Hematopoietic multipotent progenitor cell treated with erythropoietin and hydrocortisone succinate and interleukin-3 and kit ligand, for 6 days (in vitro differentiated cells): ENCODE data around the gene FAM110C.
"Not testable (repeated sequence)": the region's sequence is repeated elsewhere in the genome, so short reads cannot be mapped to it uniquely, and the experiment has no call there.

Source experiments
- DNase-seq: peaks from one replicate; pipeline ENCODE4 v3.0.0-alpha.2; 2015

Gene FAM110C, protein sequence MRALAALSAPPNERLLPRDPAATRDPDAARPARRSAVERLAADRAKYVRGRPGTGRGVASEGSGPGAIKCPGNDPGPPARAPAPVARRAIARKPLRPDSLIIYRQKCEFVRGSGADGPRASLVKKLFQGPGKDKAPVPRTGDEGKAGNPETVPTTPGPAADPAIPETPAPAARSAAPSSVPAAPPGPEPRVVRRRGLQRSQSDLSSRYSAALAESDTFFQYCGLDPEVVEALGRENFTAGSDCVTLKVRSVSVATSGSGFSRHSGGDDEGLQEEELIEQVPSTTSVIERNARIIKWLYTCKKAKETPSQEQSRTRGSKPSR

DNA sequence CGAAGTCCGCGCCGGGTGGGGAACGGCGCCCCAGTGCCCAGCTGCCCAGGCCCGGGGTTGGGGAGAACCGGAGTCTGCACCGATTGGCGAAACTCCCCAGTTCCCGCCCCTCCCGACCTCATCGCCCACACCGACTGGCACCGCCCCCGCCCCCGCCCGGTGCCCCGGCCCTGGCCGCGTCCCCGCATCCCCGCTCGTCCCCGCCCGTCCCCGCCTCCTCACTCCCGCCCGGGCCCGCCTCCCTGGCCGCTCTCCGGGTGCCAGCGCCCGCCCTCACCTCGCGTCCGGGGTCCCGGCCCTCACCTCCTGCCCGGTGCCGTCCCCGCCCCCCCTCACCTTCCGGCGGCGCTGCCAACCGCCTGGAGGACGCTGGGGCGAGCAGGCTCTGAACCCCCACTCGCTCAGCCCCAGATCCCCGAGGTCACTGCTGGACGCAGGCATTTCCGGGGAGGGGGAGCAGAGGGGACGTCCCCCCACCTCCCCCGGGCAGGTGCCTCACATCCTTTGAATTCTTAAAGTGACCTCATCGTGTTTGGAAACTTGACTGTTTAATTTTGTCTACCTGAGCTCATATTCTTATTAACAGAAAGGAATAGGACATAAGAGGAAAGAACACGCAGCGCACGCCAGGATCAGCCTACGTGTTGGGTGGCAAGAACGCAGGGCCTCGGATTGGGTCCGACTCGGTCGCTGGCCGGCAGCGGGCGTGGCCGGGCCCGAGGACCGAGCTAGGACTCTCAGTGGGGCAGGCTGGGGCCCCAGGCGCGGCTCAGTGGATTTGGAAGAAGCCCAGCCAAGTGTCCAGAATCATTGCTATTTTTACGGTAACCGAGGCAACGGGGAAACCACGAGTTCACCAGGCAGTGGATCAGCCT, at the start of gene FAM110C:
FAM110C (minus strand) TSS at position 35 of the 875 bp plus-strand sequence. CDS start 120 bp downstream, outside the sequence.
- DNase-seq: no peak

DNA sequence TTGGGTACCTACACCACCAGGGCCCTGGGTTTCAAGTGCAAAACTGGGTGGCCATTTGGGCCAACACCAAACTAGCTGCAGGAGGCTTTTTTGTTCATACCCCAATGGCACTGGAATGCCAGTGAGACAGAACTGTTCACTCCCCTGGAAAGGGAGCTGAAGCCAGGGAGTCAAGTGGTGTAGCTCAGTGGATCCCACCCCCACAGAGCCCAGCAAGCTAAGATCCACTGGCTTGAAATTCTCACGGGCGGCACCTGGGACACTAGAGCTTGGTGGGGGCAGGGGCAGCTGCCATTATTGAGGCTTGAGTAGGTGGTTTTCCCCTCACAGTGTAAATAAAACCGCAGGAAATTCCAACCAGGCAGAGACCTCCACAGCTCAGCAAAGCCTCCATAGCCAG, 46.0 kb upstream of the FAM110C start:
- no peak for DNase-seq

DNA sequence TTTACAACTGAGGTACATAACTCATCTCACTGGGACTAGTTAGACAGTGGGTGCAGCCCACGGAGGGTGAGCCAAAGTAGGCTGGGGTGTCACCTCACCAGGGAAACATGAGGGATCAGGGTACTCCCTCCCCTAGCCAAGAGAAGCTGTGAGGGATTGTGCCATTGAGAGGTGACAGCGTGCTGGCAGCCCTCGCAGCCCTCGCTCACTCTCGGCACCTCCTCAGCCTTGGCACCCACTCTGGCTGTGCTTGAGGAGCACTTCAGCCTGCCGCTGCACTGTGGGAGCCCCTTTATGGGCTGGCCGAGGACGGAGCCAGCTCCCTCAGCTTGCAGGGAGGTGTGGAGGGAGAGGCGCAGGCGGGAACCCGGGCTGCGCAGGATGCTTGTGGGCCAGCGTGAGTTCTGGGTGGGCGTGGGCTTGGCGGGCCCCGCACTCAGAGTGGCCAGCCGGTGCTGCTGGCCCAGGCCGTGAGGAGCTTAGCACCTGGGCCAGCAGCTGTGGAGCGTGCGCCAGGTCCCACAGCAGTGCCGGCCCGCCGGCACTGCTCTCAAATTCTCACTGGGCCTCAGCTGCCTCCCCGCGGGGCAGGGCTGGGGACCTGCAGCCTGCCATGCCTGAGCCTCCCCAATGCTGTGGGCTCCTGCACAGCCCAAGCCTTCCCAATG, 44.5 kb upstream of the FAM110C start:
- no peak for DNase-seq

DNA sequence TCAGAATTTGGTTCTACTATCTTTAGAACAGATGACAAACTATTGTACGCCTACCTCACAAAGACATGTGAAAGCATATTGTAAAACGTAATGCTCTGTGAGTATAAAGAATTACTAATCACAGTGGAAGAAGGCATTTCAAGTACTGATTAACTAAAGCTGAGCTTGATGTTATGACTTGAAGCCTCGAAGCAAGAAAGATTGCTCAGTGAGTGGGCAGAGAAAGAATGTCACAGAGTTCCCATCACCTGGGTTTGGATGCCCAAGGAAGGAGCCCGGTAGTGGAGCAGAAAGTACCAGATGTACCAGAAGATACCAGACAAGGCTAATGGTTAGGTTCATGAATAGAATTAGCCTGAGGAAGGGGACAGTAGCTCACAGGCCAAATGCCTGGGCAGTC, 39.5 kb upstream of the FAM110C start:
- no peak for DNase-seq

DNA sequence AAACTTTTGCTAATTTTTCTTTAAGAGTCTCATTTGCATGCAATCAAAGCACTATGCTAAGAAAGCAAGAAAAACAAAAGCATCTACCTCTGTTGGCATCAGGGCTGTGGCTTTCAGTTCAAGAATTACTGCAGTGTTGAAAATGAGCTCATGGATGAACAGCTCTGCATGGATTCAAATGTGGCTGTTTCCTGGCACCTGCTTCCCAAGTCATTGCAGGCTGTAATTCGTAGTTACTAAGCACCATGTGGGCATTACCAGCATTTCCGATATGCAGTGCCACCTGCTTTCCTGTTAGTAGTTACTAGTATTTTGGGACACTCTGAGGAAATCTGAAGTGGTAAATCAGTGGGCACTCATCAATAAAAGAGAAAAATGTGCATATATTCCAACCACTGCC, 37.8 kb upstream of the FAM110C start:
- no peak for DNase-seq

DNA sequence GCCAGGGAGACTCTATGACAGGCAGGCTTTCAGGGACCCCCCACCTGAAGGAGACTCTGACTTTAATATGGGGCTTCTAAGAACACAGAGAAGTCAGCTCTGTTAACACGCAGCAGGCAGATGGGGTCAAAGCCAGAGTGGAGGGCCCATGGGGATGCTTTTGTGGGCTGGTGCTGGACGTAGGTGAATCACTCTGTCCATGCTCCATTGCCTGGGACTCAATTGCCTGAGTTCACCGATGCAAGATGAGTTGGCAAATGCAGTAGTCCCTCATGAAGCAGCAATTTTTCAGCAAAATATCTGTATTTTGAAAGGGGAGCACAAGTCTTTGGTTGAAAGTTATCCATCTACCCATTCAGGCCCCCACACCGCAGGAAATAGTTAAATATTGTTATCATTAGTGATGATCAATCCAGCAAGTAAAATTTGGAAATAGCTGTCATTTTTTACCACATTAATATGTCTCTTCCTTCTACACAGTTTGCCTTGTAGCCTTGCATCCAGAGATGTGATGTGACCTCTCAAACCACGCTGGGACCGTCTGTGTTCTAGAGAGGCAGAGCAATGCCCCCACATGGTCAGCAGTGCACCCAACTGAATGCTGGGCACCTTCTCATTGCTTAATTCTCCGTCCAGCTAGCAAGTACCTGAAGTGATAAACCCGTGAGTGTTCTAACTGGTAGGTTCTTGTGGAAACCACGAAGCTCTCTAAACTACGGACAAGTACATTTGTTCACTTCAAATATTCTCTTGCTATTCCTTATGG, 34.8 kb upstream of the FAM110C start:
- DNase-seq: no peak

DNA sequence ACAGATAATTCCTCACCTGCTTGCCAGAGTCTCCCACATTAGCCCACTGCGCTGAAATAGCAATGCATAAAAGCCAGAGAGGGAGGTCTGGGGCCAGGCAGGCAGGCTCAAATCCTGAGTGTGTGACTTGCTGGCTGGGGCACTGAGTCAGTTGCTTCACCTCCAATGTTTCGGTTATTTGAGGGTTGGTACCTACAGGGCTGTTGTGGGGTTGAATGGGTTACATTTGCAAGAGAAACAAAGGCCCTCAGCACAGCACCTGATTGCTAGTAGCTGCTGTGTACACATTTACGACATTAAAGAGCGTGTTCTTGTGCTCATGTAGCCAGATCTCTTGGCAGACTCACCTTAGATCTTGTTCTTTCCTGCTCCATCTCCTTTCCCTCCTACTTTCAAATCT, 34.1 kb upstream of the FAM110C start:
- DNase-seq: no peak

DNA sequence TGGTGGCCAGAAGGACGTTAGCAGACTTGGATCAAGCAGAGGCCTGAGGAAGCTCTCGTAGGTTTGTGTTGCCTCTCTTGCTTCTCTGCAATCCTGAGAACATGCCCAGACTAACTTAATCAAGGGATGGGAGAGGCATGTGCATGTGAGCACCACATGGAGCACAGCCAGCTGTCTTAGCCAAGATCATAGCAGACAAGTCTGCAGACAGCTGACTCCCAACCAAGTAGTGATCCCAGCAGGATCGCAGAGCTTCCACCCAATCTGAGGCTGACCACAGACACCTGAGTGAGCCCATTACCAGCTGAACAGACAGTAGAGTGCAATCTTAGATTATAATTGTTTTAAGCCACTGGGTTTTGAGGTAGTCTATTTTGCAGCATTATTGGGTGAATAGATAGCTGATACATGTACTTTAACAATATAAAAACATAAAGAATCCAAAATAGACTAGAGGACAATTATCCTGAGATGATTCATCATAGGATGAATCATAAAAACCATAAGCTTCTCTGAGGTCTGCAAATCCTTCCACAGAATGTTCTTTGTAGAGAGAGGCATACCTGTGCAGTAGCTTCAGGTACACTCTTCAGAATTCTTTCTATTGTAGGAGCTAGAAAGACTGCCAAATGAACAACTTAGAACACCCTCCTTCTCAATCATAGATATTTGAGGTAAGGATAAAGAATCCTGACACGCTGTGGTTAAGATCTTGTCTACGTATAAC, 25.2 kb upstream of the FAM110C start:
- DNase-seq: no peak

DNA sequence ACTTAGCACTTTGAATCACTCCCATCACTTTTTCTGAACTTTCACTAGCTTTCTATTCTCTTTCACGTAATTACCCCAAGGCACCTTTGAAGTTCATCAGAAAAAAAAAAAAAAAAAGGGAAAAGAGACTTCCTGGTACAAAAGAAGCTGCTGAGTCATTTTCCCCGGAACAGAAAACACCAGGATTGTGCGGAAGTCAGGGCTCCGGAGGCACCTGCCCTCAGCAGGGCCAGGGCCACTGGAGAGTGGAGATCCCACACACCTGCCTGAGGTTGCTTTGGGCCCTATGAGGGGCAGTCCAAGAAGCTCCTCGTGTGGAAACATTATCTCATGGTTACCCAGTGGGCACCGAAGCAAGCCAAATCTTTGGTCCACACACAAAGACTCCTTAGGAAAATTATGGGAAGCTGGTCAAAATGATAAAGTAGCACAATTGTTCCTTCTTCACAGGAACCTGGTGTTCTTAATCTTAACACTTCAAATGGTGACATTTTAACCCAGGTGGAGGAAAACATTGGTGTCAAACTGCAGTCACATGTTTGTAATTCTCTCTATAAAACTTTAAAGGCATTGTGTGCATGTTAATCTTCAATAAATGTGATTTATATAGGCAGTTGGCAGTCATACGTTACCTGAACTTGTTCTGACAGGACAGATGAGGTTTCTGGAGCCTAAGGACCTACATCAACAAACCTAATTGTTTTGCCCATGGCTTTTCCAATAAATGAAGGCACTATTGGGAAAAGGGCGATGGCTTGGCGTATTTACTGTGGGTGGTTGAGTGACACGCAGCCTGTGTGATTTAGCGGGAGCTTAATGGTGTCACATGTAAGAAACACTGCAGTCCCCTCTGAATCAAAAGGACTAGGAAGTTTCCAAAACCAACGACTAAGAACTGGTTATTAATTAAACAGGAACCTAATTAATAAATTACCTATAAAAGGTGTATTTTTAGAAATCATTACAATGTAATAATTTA, 23.4 kb upstream of the FAM110C start:
- DNase-seq: no peak

DNA sequence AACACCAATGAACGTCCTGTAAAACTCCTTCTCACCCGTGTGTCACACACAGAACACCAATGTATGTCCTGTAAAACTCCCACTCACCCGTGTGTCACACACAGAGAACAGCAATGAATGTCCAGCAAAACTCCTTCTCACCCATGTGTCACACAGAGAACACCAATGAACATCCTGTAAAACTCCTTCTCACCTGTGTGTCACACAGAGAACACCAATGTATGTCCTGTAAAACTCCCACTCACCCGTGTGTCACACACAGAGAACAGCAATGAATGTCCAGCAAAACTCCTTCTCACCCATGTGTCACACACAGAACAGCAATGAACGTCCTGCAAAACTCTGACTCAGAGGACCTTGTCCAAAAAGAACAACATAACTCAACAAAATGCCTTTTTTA, 22.3 kb upstream of the FAM110C start:
- not testable (repeated sequence) for DNase-seq

DNA sequence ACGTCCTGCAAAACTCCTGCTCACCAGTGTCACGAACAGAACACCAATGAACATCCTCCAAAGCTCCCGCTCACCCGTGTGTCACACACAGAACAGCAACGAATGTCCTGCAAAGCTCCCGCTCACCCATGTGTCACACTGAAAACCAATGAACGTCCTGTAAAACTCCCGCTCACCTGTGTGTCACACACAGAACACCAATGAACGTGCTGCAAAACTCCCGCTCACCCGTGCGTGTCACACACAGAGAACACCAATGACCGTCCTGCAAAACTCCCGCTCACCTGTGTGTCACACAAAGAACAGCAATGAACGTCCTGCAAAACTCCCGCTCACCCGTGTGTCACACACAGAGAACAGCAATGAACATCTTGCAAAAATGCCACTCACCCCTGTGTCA, 20.5 kb upstream of the FAM110C start:
- DNase-seq: no peak

DNA sequence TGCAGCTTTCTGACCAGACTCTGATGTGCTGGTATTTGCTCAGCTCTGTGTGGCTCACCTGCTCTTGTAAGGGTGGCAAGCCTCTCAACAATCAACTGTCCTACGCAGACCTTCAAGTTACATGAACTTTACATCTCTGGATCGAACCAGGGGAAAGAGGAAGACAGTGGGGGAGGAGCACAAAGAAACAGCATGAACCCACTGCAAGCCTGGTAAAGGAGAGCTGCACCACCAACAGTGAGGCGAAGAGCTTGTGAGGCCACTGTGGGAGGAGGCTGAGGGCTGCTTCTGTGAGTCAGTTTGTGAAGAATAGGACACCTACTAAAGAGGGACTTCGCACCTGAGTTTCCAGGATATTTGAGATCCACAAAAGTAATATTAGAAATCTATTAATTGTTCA, 18.8 kb upstream of the FAM110C start:
- DNase-seq: no peak

DNA sequence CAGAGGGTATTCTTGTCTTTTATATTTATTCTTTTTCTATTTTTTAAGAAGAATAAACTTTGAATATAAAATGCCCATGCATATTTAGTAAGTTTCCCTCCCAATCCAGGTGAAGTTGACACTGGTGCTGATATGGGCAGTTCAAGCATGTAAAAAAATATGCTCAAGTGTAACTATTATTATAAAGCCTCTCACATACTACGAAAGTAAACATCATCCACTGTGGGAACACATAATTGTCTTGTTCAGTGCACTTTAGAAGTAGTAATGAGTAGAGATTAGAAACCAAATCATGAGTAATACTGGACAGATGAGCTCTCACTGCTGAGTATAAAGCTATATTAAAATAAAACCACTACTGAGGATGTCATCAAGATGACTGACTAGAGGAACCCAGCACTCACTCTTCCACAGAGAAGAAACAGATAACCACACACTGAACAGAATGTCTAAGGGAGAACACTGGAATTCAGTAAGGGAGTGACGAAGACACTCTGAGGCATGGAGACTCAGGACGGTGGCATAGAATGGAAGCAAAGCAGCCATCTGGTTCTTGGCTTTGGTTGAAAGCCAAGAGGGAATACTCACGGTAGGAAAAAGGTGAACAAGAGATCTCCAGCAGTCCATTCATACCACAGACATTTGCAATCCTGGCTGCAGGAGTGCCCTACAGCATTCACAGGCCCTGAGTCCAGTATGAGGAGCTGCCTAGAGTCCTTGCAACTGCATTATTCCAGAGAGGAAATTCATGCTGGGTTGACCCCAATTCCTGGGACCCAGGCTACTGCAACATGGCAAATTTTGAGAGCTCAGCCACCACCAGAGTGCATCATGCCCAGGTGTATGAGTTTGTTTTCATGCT, 9.5 kb upstream of the FAM110C start:
- no peak for DNase-seq

DNA sequence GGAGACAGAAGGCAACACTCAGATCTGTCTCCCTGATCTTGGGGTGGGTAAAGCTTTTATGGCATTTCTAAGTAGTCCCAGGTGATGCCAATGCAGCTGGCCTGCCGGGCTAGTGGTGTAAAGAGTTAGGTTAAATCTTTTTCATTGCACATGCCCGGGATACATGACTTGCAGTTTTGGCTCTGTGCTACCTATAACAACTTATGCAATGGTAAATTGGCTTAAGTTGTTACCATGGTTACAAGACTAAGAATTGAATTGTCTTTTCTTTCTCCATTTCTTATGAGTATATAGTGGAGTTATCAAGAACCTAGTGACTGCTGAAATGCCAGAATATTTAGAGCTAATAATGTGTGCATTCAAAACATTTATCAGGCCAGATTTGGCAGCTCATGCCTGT, 5.3 kb upstream of the FAM110C start:
- DNase-seq: no peak

DNA sequence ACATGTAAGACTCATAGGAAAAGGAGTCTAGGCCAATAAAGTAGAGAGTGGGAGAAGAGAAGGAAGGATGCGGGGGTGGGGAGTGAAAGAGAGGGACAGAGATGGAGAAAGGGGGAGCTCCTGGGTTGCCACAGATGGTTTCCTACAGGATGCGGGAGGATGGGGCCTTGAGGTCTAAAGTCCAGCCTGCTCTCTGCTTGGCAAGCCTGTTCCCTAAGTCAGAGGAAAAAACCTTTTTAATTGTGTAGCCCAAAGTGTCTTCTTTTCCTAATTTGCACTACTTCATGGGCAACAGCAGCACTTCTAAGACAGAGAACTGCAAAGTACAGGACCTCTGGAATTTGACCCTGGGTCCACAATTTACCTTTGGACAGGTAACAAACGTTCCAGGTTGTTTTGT, 1.4 kb upstream of the FAM110C start:
- no peak for DNase-seq

DNA sequence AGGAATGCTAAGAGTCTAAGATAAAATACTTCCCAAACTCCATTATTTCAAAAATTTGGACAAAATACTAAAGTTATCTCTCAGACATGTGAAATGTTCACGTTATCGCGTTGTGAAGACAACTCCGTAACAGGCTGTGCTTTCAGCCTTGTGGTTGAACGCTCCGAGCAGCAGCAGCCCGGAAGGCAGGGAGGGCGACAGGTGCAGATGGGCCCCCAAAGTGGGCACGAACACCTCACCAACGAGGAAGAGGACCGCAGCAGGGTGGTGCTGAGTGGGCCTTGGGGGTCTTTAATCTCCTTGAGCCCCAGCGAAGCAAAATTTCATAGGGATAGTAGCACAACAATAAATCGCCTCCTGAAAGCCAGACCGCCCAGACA, 1.0 kb upstream of the FAM110C start:
- no peak for DNase-seq

DNA sequence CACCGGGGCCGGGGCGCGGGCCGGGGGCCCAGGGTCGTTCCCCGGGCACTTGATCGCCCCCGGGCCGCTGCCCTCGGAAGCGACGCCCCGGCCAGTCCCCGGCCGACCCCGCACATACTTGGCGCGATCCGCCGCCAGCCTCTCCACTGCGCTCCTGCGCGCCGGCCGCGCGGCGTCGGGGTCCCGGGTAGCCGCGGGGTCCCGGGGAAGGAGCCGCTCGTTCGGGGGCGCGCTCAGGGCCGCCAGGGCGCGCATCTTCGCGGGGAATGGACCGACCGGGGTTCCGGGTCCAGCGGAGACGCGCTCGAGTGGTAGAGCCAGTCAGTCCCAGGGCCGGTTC, 204 bp downstream of the FAM110C start:
- no peak for DNase-seq

DNA sequence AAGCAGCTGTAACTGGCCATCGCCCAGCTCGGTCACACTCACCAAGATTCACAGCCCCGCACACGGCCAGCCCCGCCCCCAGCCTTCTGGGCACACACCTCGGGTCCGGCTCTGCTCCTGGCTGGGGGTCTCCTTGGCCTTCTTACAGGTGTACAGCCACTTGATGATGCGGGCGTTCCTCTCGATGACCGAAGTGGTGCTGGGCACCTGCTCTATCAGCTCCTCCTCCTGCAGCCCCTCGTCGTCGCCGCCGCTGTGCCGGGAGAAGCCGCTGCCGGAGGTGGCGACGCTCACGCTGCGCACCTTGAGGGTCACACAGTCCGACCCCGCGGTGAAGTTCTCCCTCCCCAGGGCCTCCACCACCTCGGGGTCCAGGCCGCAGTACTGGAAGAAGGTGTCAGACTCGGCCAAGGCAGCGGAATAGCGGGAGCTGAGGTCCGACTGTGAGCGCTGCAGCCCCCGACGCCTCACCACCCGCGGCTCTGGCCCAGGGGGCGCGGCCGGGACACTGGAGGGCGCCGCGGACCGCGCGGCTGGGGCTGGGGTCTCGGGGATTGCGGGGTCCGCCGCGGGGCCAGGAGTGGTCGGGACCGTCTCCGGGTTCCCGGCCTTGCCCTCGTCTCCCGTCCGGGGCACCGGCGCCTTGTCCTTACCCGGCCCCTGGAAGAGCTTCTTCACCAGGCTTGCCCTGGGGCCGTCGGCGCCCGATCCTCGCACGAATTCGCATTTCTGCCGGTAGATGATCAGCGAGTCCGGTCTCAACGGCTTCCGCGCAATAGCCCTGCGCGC, 769 bp downstream of the FAM110C start:
- no peak for DNase-seq

DNA sequence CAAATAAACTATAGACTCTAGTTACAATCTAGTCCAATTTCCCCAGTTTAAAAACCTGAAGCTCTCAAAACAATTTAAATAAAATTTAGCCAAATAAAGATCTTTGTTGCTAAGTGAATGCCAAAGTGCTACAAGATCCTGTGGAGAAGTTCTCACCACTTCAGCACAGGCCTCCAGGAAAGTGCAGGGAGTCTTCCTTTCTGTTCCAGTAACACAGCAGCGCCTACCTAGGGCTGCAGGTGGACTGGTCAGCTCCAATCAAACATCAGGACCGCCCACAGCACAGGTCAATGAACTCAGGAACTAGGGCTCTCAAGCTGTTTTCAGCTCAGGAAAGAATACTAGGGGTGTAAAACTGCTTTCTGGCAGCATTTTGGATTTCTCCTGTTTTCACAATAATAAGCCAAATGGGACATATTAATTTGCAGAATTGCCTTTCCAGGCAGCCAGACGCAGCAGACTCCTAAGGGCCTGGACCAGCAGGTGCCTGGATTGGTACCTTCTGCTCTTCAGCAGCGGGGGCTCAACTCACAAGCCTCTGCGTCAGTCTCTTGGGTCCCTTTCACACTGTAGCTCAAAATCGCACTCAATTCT, 1.5 kb downstream of the FAM110C start:
- DNase-seq: no peak
